ENCODE results near the gene DLG2. TPM values are rescaled to one million over a fixed set of nuclear protein-coding genes. Genes with fewer than 3 reads are reported as not detected.

Gene DLG2
- total and polyA plus RNA-seq, 9 of the 15 experiments (the other 6 are each of a cell fraction or from before 2014, with no cell fraction given): 0.52 to 1.6 (median 0.95) TPM

GRCh38 chr11:83816572-83817187 is 1810.5 kb downstream of the DLG2 start:
- ATAC-seq (no peak), FAIRE-seq (no peak), DNase-seq (ENCODE audit: extremely low read depth in 1 of 4, low spot score in 3 of 4) (peak; percentile 6 to 15 (median 11))
- POLR2A ChIA-PET: no interaction called here
- intact Hi-C loops (cut with micrococcal nuclease): loop anchor here (2.0 to 10.0 kb wide), 6 partner anchors 294 to 1099 kb away; partner anchors contain the start of genes DDIAS and PRCP
- in situ Hi-C loops (cut with MboI): loop anchor here (25.0 kb wide), 2 partner anchors 729 to 954 kb away; no protein-coding TSS in a partner anchor
- Histone ChIP-seq H3K9ac (ENCODE audit: insufficient read depth in 1 of 2, low read depth in 2 of 2, low read length in 2 of 2) (no peak overlapping the region), H4K20me1 (replicated peaks; ENCODE audit: control insufficient read depth, insufficient read depth, low read length) (no peaks in the 10 kb centered on the region), H3K27me3 (ENCODE audit: control insufficient read depth in 2 of 2, insufficient read depth in 2 of 2, low read length in 2 of 2) (no peaks in the 10 kb centered on the region), H3K4me1 (replicated peaks in 1 of 2; ENCODE audit: control insufficient read depth in 2 of 2, insufficient read depth in 2 of 2, low read length in 2 of 2) (no peaks in the 10 kb centered on the region), H3K79me2 (ENCODE audit: control insufficient read depth, insufficient read depth, low read length) (no peaks in the 10 kb centered on the region), H3K36me3 (ENCODE audit: control insufficient read depth, insufficient read depth, low read length) (no peaks in the 10 kb centered on the region), H3K9me3 (replicated peaks; ENCODE audit: control insufficient read depth, insufficient read depth, low read depth, low read length) (no peaks in the 10 kb centered on the region), H3K9me1 (ENCODE audit: control insufficient read depth, insufficient read depth, low read length) (no peaks in the 10 kb centered on the region), H3K4me3 (no peak overlapping the region), H2AFZ (ENCODE audit: low read depth, low read length) (no peak overlapping the region), H3K27ac (ENCODE audit: extremely low read depth, low read depth, low read length) (no peak overlapping the region), H3K4me2 (ENCODE audit: insufficient read depth, low read length) (no peak overlapping the region)
- CTCF ChIA-PET (ENCODE audit: low intra/inter-chr PET ratio): interaction anchor here (0.7 to 2.6 kb wide), 3 partner anchors 911 to 950 kb away, joined by 3 to 14 read pairs (median 3); no protein-coding TSS in a partner anchor
- 2% methylated on average over 2 of the region's 2 CpGs for WGBS (ENCODE audit: insufficient coverage, low coverage, missing lambda C conversion rate)
- no TSS peak for BruUV-seq (replicated peaks)
- TF ChIP-seq CHD4 (IDR thresholded peaks at IDR 0.05; ENCODE audit: insufficient read depth, insufficient replicate concordance, low read depth, low read length, poor library complexity, severe bottlenecking) (no peak), CTCFL (IDR thresholded peaks at IDR 0.05; ENCODE audit: borderline replicate concordance, insufficient read depth, low read depth, low read length, poor library complexity, severe bottlenecking) (no peak), ASH1L (IDR thresholded peaks at IDR 0.05; ENCODE audit: borderline replicate concordance, low read depth, partially characterized antibody) (no peak), ZNF551 (CRISPR knock-in tag; IDR thresholded peaks at IDR 0.05) (no peak), FOXK1 (CRISPR knock-in tag; IDR thresholded peaks at IDR 0.05; ENCODE audit: borderline replicate concordance) (no peak), ZNF77 (CRISPR knock-in tag; IDR thresholded peaks at IDR 0.05) (no peak), ZFP36 (IDR thresholded peaks at IDR 0.05; ENCODE audit: low read depth, low read length, partially characterized antibody) (no peak), ZC3H4 (CRISPR knock-in tag; IDR thresholded peaks at IDR 0.05; ENCODE audit: borderline replicate concordance) (no peak), CTCF (IDR thresholded peaks at IDR 0.05 in 2 of 3, conservative IDR thresholded peaks at IDR 0.05 in 1 of 3; ENCODE audit: insufficient read depth in 2 of 3, low read depth in 1 of 3, low read length in 3 of 3) (peak; percentile 33 to 61 (median 38); a peak in 4 of 6 replicates), ARID3B (CRISPR knock-in tag; IDR thresholded peaks at IDR 0.05; ENCODE audit: borderline replicate concordance) (no peak), SMARCA5 (IDR thresholded peaks at IDR 0.05) (no peak), ZNF253 (CRISPR knock-in tag; conservative IDR thresholded peaks at IDR 0.05) (no peak), MCM5 (IDR thresholded peaks at IDR 0.05; ENCODE audit: low read depth) (no peak), ZBTB5 (IDR thresholded peaks at IDR 0.05) (no peak)

Data from K562 (cell line).